GM23338 (cell line): ENCODE results near the gene KBTBD6.

Experiments used
- EZH2 ChIP-seq: fragments of 200-600 bp; sonication (generic); IDR thresholded peaks from one replicate; pipeline ENCODE4 v1.8.0; 2017; ENCODE audit warnings: antibody characterized with exemption, mild to moderate bottlenecking, low read depth; ENCODE audit not compliant: unreplicated experiment
- EZH2phosphoT487 ChIP-seq: fragments of 200-600 bp; sonication (generic); IDR thresholded peaks from one replicate; pipeline ENCODE4 v1.8.1; 2018; ENCODE audit warnings: antibody characterized with exemption; ENCODE audit not compliant: unreplicated experiment
- POLR2AphosphoS5 ChIP-seq: IDR thresholded peaks from 2 replicates; pipeline ENCODE4 v1.6.1; 2016; ENCODE audit warnings: antibody characterized with exemption, low read depth
- ZNF331 ChIP-seq: fragments of 250-450 bp; sonication (Bioruptor Pico); IDR thresholded peaks from 2 replicates; pipeline ENCODE4 v1.5.0; 2020; ENCODE audit warnings: low read depth, mild to moderate bottlenecking, moderate library complexity
- TF ChIP-seq, protein P1 (sequence below), 2 experiments: fragments of 200-600 bp in 1 of 2; sonication (generic) in 1 of 2; conservative IDR thresholded peaks; 2 replicates each; pipeline versions ENCODE4 v1.5.1 to v1.6.1; 2016 to 2017; ENCODE audit warnings: antibody characterized with exemption in 2 of 2, low read depth in 2 of 2, mild to moderate bottlenecking in 2 of 2, moderate library complexity in 1 of 2
- TF ChIP-seq, protein P2 (sequence below): IDR thresholded peaks from one replicate; pipeline ENCODE4 v1.6.1; 2018; ENCODE audit warnings: antibody characterized with exemption; ENCODE audit not compliant: unreplicated experiment

DNA sequence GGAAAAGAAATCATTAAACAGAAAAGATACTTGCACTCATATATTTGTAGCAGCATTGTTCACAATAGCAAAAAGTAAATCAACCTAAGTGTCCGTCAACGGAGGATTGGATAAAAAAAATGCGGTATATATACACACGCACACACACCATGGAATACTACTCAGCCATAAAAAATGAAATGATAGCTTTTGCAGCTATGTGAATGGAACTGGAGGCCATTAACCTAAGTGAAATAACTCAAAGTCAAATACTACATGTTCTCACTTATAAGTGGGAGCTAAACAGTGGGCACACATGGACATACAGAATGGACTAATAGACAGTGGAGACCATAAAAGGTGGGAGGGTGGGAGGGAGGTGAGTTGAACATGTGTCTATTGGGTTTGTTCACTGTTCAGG lies 52.9 kb downstream of the KBTBD6 start:
- TF ChIP-seq, protein P1, sequence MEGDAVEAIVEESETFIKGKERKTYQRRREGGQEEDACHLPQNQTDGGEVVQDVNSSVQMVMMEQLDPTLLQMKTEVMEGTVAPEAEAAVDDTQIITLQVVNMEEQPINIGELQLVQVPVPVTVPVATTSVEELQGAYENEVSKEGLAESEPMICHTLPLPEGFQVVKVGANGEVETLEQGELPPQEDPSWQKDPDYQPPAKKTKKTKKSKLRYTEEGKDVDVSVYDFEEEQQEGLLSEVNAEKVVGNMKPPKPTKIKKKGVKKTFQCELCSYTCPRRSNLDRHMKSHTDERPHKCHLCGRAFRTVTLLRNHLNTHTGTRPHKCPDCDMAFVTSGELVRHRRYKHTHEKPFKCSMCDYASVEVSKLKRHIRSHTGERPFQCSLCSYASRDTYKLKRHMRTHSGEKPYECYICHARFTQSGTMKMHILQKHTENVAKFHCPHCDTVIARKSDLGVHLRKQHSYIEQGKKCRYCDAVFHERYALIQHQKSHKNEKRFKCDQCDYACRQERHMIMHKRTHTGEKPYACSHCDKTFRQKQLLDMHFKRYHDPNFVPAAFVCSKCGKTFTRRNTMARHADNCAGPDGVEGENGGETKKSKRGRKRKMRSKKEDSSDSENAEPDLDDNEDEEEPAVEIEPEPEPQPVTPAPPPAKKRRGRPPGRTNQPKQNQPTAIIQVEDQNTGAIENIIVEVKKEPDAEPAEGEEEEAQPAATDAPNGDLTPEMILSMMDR (conservative IDR thresholded peaks at IDR 0.05; ENCODE audit: low read depth in 2 of 2): no peak
- TF ChIP-seq ZNF331 (CRISPR knock-in tag): no peak
- no peak for TF ChIP-seq EZH2
- no peak for TF ChIP-seq EZH2phosphoT487
- TF ChIP-seq, protein P2, sequence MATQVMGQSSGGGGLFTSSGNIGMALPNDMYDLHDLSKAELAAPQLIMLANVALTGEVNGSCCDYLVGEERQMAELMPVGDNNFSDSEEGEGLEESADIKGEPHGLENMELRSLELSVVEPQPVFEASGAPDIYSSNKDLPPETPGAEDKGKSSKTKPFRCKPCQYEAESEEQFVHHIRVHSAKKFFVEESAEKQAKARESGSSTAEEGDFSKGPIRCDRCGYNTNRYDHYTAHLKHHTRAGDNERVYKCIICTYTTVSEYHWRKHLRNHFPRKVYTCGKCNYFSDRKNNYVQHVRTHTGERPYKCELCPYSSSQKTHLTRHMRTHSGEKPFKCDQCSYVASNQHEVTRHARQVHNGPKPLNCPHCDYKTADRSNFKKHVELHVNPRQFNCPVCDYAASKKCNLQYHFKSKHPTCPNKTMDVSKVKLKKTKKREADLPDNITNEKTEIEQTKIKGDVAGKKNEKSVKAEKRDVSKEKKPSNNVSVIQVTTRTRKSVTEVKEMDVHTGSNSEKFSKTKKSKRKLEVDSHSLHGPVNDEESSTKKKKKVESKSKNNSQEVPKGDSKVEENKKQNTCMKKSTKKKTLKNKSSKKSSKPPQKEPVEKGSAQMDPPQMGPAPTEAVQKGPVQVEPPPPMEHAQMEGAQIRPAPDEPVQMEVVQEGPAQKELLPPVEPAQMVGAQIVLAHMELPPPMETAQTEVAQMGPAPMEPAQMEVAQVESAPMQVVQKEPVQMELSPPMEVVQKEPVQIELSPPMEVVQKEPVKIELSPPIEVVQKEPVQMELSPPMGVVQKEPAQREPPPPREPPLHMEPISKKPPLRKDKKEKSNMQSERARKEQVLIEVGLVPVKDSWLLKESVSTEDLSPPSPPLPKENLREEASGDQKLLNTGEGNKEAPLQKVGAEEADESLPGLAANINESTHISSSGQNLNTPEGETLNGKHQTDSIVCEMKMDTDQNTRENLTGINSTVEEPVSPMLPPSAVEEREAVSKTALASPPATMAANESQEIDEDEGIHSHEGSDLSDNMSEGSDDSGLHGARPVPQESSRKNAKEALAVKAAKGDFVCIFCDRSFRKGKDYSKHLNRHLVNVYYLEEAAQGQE: no peak
- TF ChIP-seq POLR2AphosphoS5: no peak
